Right lobe of liver (tissue), 6 donors: ENCODE measurements around the gene NSF. TPM values are rescaled to one million over a fixed set of nuclear protein-coding genes. Genes with fewer than 3 reads are reported as not detected.

Experiments used
- ATAC-seq, 4 donors: fragments of 200-7000 bp; cut with Tn5 transposase; one replicate each; pipeline ENCODE4 v1.9.1; 2020; ENCODE audit warnings: mild to moderate bottlenecking in 4 of 4, moderate library complexity in 4 of 4
- DNase-seq, 3 donors: peaks; one replicate each; pipeline ENCODE4 v3.0.0-alpha.2; 2020
- H3K27ac ChIP-seq, 3 donors: fragments of 200-600 bp; one replicate each; pipeline ENCODE4 v1.8.0; 2022
- H3K27me3 ChIP-seq, 2 donors: fragments of 200-600 bp; one replicate each; pipeline ENCODE4 v1.8.0; 2022
- H3K36me3 ChIP-seq, 4 donors: fragments of 200-600 bp; sonication (generic) in 1 of 4; one replicate each; pipeline versions ENCODE4 v1.5.1 to v1.8.0; 2017 to 2022; ENCODE audit warnings: control low read depth in 1 of 4
- H3K4me1 ChIP-seq, 4 donors: fragments of 200-600 bp; sonication (generic) in 1 of 4; one replicate each; pipeline versions ENCODE4 v1.5.1 to v1.8.0; 2017 to 2022; ENCODE audit warnings: control low read depth in 1 of 4
- H3K4me3 ChIP-seq, 3 donors: fragments of 200-600 bp; one replicate each; pipeline ENCODE4 v1.8.0; 2022
- H3K9me3 ChIP-seq, 4 donors: fragments of 200-600 bp; sonication (generic) in 1 of 4; one replicate each; pipeline versions ENCODE4 v1.5.1 to v1.8.0; 2017 to 2022; ENCODE audit warnings: control low read depth in 1 of 4
- POLR2A ChIP-seq: fragments of 450-650 bp; IDR thresholded peaks from one replicate; pipeline ENCODE4 v1.6.1; 2017; ENCODE audit warnings: antibody characterized with exemption, mild to moderate bottlenecking
- WGBS: methylation state at CpG from one replicate; pipeline ENCODE4 v1.1.6; 2018; ENCODE audit warnings: low coverage, low lambda C conversion rate; ENCODE audit not compliant: insufficient coverage; ENCODE audit errors: missing lambda C conversion rate; 5-methylcytosine and 5-hydroxymethylcytosine counted together
- intact Hi-C, 2 donors: fragments of 100-400 bp; cut with DNase I; formaldehyde crosslinking; loops; one replicate each; pipeline versions ENCODE4 v1.11.2 to v1.14.1; 2022
- total RNA-seq, 6 experiments: library from RNA; depleted of rRNA in 2 of 6; stranded (reverse); fragments of >200 nt in 2 of 6; fragmentation: NEBNext Ultra II Directional in 3 of 6; extraction: Animal tissue kit (Norgen Biotek cat#: 25700) in 3 of 6; gene quantifications; one replicate each; pipeline versions ENCODE4 v1.1.0 to v1.2.4, GENCODE V29; 2016 to 2023
- TF ChIP-seq, protein P1 (sequence below), 4 donors: fragments of 200-600 bp in 3 of 4; fragments of 450-650 bp in 1 of 4; IDR thresholded peaks; one replicate each; pipeline versions ENCODE4 v1.5.1 to v1.8.0; 2016 to 2022; ENCODE audit warnings: antibody characterized with exemption in 4 of 4, mild to moderate bottlenecking in 2 of 4
- donor health status: DM: no; HTN: yes; CAD: no.
- donor health status: DM: no; HTN: no; CAD: no.
- donor health status: DM: no; HTN: no; CAD: no.
- donor health status: DM: no; HTN: yes; CAD: no.
- donor health status: DM: no; HTN: yes; CAD: no.

The NSF gene
- total RNA-seq, 6 experiments from 2014 or later = 16.3 to 27.7 (median 20.8) TPM

DNA sequence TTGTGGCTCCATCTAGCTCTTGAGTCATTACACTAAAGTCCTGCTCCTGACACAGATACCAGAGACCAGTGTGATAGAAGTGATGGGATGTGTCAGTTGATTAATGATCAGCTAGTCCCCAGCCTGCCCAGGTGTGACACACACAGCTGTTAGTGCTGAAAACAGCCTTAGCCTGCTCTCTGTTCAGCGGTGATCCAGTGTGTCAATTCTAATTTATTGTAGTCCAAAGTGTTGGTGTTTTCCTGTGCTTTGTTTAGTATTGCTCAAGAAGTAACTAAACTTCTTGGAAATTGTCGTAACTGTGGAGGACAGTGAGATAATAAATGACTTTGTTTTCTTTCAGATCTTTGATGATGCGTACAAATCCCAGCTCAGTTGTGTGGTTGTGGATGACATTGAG, 135.7 kb downstream of the NSF start:
- no peak for DNase-seq
- Histone ChIP-seq H3K9me3 (no peaks in the 10 kb centered on the region), H3K27me3 (no peaks in the 10 kb centered on the region), H3K27ac (no peak overlapping the region), H3K36me3 (peaks cover 0 to 10% (median 0%) of the 10 kb centered on the region in 4 donors), H3K4me1 (no peaks in the 10 kb centered on the region), H3K4me3 (no peak overlapping the region)
- 76% methylated on average over 2 of the region's 3 CpGs for WGBS
- TF ChIP-seq, protein P1, sequence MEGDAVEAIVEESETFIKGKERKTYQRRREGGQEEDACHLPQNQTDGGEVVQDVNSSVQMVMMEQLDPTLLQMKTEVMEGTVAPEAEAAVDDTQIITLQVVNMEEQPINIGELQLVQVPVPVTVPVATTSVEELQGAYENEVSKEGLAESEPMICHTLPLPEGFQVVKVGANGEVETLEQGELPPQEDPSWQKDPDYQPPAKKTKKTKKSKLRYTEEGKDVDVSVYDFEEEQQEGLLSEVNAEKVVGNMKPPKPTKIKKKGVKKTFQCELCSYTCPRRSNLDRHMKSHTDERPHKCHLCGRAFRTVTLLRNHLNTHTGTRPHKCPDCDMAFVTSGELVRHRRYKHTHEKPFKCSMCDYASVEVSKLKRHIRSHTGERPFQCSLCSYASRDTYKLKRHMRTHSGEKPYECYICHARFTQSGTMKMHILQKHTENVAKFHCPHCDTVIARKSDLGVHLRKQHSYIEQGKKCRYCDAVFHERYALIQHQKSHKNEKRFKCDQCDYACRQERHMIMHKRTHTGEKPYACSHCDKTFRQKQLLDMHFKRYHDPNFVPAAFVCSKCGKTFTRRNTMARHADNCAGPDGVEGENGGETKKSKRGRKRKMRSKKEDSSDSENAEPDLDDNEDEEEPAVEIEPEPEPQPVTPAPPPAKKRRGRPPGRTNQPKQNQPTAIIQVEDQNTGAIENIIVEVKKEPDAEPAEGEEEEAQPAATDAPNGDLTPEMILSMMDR (IDR thresholded peaks at IDR 0.05) = no peak
- TF ChIP-seq POLR2A = no peak
- intact Hi-C loops = no loop called here
- ATAC-seq = peak in 1 of 4 donors; percentile 69

DNA sequence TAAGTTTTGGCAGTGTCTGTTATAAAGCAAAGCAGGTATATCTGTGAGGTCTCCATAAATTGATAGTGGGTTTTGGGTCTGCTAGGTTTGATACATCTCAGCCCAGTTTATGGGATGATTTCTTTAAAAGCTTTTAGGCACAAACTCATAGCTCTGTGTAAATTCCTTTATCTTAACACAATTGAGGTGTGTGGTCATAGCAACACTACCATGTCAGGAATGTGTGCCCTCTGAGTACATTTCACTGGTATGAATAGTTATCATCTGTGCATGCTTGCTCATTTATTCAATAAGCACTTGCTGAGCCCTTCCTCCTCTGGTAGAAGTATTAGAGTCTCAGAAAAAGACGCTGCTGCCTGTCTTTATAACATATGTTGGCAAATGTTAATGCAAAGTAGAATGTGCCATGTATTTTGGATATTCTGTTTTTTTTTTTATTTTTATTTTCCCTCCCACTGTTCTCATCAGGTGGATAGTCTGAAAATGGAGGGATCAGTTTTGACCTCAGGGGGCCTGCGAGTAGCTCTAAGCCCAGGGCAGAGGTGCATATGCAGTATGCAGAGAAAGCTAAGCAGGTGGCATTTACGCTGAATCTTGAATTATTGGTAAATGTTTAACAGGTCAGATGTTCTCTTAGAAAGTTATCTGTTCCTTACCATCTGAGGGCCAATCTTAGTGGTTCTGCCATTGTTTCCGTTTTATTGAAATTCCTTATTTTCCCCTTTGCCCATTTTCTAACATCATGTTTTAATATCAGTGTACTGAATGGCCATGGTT, 137.3 kb downstream of the NSF start:
- Histone ChIP-seq H3K4me1 (no peaks in the 10 kb centered on the region), H3K36me3 (peaks cover 0 to 10% (median 0%) of the 10 kb centered on the region in 4 donors), H3K4me3 (no peak overlapping the region), H3K27me3 (no peaks in the 10 kb centered on the region), H3K9me3 (no peaks in the 10 kb centered on the region), H3K27ac (no peak overlapping the region)
- intact Hi-C loops = no loop called here
- DNase-seq = no peak
- TF ChIP-seq, protein P1 (IDR thresholded peaks at IDR 0.05) = no peak
- no peak for TF ChIP-seq POLR2A
- WGBS = 98% methylated on average over 4 of the region's 4 CpGs
- ATAC-seq = no peak

DNA sequence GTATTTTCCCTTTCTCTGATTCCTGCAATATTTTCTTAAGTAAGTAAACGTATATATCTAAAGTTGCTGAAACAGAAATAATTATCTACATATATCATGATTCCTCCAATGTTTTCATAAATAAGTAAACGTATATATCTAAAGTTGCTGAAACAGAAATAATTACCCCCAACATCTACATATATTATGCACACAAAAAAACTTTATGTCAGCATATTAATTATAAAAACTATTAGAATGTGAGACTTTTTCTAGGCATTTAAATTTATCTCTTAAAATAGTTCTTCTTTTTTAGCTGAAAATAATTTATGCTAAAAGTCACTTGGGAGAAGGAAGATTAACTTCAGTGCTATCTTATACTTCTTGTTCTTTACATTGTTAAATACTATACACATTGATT, 139.6 kb downstream of the NSF start:
- no peaks in the 10 kb centered on the region for H3K27me3 ChIP-seq
- no peak overlapping the region for H3K27ac ChIP-seq
- ATAC-seq = no peak
- no peaks in the 10 kb centered on the region for H3K9me3 ChIP-seq
- 93% methylated on average over 2 of the region's 2 CpGs for WGBS
- H3K4me3 ChIP-seq = no peak overlapping the region
- H3K36me3 ChIP-seq = peaks cover 0 to 10% (median 0%) of the 10 kb centered on the region in 4 donors
- no peak for DNase-seq
- TF ChIP-seq, protein P1 (IDR thresholded peaks at IDR 0.05) = no peak
- TF ChIP-seq POLR2A = no peak
- intact Hi-C loops = no loop called here
- H3K4me1 ChIP-seq = no peaks in the 10 kb centered on the region

DNA sequence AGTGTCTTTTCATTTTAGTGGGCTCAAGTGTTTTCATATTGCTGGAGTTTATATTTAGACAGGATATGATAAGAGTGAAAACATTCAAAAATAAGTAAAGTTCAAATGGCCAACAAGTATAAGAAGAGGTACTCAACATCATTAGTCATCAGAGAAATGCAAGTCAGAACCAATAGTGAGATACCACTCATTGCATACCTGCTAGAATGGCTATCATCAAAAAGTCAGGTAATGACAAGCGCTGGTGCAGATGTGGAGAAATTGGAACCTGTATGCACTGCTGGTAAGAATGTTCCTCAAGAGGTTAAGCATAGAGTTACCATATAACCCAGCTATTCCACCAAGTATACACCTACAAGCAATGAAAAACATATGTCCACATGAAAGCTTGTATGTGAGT, 140.2 kb downstream of the NSF start:
- 80% methylated on average over 1 of the region's 1 CpG for WGBS
- no peak for DNase-seq
- Histone ChIP-seq H3K4me1 (no peaks in the 10 kb centered on the region), H3K27me3 (no peaks in the 10 kb centered on the region), H3K4me3 (no peak overlapping the region), H3K36me3 (peaks cover 0 to 10% (median 0%) of the 10 kb centered on the region in 4 donors), H3K27ac (no peak overlapping the region), H3K9me3 (no peaks in the 10 kb centered on the region)
- intact Hi-C loops = no loop called here
- TF ChIP-seq, protein P1 (IDR thresholded peaks at IDR 0.05) = no peak
- no peak for TF ChIP-seq POLR2A
- no peak for ATAC-seq
